CMK (cell line): ENCODE measurements around the gene MYOCOS.

Source experiments
- DNase-seq: peaks from one replicate; pipeline ENCODE4 v3.0.0-alpha.2; 2010; ENCODE audit warnings: low read depth

The MYOCOS gene

GRCh38 chr1:171663036-171663853 lies 41.2 kb downstream of the MYOCOS start:
- no peak for DNase-seq

DNA sequence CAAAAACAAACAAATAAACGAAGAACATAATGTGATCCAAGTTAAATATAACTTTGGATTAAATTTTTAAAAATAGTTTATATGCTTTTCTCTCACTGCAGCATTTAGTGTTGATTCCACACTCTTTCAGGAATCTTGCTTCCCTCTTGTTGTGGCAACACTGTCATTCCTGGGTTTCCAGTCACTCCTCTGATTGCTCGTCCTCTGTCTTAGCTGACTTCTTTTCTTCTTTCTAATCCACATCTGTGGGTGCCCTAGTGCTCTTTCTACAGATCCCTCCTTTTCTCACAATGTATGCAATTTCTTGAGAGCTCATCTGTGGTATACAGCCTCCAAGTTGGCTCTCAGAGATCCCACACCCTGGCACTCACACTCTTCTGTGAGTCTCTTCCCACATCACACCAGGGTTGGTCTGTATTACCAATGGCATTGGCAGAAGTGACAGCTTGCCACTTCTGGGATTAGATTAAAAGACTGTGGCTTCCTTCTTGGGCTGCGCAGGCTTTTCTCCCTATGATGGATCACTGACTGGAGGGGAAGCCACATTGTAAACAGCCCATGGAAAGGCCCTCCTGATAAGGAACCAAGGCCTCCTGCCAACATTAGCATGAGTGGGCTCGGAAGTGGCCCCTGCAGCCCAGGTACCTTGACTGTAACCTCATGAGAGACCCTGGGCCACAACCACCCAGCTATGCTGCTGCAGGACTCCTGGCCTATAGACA lies 42.0 kb downstream of the MYOCOS start:
- peak; percentile 68 for DNase-seq

GRCh38 chr1:171664976-171665375 lies 42.9 kb downstream of the MYOCOS start:
- no peak for DNase-seq

DNA sequence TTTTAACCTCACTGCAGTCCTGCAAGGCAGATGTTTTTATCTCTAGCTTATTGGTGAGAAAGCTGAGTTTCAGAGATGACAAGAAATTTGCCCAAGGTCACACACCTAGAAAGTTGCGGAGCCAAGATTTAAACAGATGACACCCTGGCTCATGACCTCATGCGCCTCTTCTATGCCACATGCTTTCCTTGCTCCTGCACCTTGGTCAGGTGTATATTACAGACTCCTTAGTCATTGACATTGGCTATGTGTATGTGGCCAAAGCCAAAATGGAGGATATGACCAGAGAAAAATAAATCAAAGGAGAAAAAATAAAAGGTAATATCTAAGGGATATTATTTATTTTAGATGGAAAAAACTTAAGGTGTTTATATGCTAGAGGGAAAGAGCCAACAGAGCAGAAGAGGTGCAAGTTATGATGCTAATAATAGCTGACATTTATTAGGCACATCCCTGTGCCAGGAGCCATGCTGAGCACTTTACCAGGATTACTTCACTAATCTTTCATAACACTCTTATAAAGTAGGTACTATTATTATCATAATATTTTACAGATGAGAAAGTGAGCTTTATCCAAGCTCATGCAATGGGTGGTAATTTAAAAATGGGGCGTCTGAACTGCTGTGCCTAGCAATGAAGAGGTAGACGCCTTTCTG lies 44.2 kb downstream of the MYOCOS start:
- no peak for DNase-seq

DNA sequence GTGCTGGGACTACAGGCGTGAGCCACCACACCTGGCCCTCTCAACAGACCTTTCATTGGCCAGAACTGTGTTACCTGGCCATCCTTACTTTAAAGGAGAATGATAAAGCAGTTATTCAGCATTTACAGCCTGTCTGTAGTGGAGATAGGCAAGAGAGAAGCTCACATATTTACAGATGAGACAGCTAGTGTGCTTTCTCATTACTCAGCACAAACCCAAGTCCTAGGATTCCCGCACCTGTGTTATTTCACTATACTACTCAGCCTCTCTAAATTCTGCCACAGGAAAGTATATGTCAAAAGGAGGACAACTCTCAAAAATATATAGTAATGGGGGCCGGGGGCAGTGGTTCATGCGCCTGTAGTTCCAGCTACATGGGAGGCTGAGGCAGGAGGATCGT lies 46.3 kb downstream of the MYOCOS start:
- no peak for DNase-seq

GRCh38 chr1:171670739-171671138 lies 48.7 kb downstream of the MYOCOS start:
- DNase-seq, result no peak

DNA sequence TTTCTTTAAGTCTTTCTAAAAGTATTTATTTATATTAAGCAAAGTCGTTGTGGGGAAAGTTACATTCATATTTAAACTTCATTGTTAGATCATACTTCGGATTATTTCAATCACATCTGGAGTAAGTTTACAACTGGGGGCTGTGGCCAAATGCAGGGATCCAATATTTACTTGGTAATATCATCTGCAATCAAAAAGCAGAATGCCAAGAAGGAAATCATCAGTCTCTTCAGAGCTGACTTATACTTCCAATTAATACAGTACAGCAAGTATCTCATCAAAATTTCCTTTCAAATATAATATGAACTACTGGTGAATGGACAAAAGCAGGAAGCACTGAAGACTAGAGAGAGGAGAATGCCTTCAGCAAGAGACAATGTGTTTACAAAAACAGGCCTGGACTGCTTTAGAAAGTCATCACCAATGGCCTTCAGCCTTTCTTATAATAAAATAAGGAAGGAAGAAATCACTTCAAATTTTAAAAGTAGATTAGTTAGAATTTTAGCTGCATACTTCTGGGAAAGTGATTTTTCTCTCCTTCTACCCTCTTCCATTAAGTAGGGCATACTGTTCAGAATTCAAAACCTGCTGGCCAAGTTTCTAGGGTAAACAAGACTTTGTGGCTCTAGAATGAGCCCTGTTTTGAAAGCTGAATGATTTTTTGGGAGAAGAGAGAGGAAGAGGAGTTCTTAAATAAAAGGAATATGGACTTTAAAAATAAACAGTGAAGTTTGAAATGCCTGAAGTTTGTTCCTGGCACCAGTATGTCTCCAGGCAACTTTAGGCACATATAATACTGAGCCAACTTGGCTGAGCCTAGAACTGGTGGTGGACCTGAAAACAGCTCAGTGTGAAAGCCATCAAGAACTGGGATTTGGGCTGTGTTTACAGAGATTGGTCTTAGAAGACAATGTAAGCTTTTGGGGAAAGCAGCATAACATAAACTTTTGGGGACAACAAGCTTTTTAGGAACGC lies 52.7 kb downstream of the MYOCOS start:
- DNase-seq, result no peak
